Choroid plexus epithelial cell (primary cell): ENCODE measurements around the gene RAD51B.

Experiments
- DNase-seq: peaks from one replicate; pipeline ENCODE4 v3.0.0-alpha.2; 2010; ENCODE audit warnings: low read depth
- H3K4me3 ChIP-seq: 2 replicates; pipeline ENCODE4 v1.5.1; 2011; ENCODE audit warnings: low read depth, mild to moderate bottlenecking, control low read depth, low read length, moderate library complexity
- CTCF ChIP-seq: conservative IDR thresholded peaks from 2 replicates; pipeline ENCODE4 v1.5.1; 2011; ENCODE audit warnings: low read depth, mild to moderate bottlenecking, control low read depth, inconsistent platforms, low read length, moderate library complexity

RAD51B gene

DNA sequence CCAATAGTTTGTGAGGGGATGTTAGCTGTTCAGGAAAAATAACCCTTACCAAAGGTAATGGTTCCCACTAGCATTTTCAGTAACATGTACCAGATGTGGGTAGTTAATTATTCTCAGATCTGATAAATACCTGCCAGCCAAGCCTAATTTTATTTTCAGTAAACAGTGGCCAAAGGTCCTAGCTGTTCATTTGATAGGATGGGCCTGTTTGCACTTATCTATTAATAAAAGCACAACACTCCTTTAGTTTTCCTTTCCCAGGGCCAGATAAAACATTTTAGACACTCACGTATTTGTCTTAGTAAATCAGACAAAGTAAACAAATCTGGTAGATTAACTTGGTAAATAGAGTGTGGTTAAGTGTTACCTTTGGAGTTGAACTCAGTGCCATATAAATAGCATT, 345.1 kb downstream of the RAD51B start:
- DNase-seq: no peak
- no peak overlapping the region for H3K4me3 ChIP-seq
- no peak for TF ChIP-seq CTCF

DNA sequence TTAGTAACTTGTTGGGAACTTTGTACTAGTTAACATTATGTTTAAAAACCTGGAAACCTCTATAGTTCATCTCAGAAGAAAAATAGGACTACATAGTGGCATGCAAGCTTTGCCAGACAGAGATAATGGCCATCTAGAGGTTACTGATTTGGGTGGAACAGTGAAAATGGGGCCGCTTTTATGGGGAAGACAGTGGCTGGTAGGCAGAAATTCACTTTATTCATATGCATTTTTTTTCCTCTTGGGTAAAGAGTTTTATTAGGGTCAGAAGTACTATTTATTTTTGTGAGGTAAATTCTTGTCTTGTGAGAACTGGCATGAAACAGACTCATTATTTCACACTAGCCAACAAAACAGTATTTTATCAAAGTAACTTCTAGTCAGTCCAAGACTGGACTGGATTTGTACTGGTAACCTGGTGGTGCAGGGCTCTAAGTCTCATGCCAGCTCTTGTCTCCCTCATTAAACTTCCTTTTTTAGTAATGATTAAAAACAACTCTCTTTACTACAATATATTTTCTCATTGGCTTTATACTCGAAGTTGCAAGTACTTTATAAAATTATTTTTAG, 345.8 kb downstream of the RAD51B start:
- no peak for DNase-seq
- no peak overlapping the region for H3K4me3 ChIP-seq
- TF ChIP-seq CTCF: no peak

- no peak overlapping the region for H3K4me3 ChIP-seq
- DNase-seq: no peak
- no peak for TF ChIP-seq CTCF
These were observed 347.3 kb downstream of the RAD51B start for GRCh38 chr14:68166731-68167382.

GRCh38 chr14:68167383-68168087, 348.0 kb downstream of the RAD51B start:
- no peak for TF ChIP-seq CTCF

GRCh38 chr14:68168460-68169109, 349.0 kb downstream of the RAD51B start:
- TF ChIP-seq CTCF: no peak
- H3K4me3 ChIP-seq: no peak overlapping the region
- no peak for DNase-seq

More at GRCh38 chr14:68167383-68168087, 348.0 kb downstream of the RAD51B start:
- H3K4me3 ChIP-seq: no peak overlapping the region
- no peak for DNase-seq

DNA sequence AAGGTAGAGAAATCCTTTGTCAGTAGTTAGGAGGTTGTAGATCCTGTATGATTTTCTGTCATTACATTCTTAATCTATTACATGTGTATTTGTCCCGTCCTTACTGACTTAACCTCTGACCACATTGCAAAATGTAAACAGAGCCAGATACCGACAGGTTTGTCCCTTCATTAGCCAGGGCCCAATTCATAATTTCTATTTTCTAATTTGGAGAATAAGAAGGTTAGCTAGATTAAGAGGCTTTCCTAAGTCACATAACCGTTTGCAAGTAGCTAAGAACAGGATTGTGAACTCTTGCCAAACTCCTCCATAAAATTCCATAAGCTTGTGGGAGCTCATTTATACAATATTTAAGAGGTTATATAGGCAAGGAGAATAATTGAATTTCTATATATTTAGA, 352.6 kb downstream of the RAD51B start:
- DNase-seq: no peak
- H3K4me3 ChIP-seq: no peak overlapping the region
- no peak for TF ChIP-seq CTCF
